GM19455 (cell line): ENCODE measurements around the gene SNX14.
"Not testable (repeated sequence)": the region's sequence is repeated elsewhere in the genome, so short reads cannot be mapped to it uniquely, and the experiment has no call there.

Experiments used
- ATAC-seq: cut with Tn5 transposase; IDR thresholded peaks from one replicate; pipeline ENCODE4 v1.9.1; 2021; ENCODE audit not compliant: unreplicated experiment

The SNX14 gene, protein sequence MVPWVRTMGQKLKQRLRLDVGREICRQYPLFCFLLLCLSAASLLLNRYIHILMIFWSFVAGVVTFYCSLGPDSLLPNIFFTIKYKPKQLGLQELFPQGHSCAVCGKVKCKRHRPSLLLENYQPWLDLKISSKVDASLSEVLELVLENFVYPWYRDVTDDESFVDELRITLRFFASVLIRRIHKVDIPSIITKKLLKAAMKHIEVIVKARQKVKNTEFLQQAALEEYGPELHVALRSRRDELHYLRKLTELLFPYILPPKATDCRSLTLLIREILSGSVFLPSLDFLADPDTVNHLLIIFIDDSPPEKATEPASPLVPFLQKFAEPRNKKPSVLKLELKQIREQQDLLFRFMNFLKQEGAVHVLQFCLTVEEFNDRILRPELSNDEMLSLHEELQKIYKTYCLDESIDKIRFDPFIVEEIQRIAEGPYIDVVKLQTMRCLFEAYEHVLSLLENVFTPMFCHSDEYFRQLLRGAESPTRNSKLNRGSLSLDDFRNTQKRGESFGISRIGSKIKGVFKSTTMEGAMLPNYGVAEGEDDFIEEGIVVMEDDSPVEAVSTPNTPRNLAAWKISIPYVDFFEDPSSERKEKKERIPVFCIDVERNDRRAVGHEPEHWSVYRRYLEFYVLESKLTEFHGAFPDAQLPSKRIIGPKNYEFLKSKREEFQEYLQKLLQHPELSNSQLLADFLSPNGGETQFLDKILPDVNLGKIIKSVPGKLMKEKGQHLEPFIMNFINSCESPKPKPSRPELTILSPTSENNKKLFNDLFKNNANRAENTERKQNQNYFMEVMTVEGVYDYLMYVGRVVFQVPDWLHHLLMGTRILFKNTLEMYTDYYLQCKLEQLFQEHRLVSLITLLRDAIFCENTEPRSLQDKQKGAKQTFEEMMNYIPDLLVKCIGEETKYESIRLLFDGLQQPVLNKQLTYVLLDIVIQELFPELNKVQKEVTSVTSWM

DNA sequence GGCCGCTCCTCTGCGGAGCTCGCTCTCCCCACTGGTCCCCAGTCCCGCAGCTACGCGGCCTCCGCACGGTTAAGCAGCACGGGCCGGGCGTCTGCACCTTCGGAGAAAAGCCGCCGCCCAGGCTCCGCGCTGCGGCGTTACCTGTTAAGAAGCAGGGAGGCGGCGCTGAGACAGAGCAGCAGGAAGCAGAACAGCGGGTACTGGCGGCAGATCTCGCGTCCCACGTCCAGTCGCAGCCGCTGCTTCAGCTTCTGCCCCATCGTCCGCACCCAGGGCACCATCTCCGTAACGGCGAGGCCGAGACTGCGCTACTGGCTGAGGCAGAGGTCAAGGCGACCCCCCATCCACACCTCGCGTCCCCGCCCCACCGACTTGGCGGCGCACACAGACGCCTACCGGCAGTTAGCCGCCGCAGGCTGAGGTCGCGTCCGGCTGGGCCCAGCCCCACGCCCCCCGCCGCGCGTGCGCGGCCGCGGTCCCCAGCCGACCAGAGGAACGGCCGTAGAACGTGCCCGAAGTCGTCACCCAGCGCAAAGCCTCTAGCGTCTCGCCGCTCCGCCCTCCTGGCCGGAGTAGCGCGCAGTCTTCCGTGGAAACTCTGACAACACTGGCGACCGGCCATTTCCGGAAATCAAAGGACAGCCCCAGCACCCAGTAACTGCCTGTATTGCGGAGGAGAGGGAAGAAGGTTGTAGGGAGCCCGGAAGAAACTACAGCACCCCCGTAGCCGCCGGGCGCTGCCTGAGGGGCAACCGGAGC, at the start of gene SNX14:
Gene SNX14, minus strand, starts transcription at position 421 of the 759 bp plus-strand sequence. Its CDS starts 140 bp downstream, at position 281.
- ATAC-seq, result peak; percentile 90

DNA sequence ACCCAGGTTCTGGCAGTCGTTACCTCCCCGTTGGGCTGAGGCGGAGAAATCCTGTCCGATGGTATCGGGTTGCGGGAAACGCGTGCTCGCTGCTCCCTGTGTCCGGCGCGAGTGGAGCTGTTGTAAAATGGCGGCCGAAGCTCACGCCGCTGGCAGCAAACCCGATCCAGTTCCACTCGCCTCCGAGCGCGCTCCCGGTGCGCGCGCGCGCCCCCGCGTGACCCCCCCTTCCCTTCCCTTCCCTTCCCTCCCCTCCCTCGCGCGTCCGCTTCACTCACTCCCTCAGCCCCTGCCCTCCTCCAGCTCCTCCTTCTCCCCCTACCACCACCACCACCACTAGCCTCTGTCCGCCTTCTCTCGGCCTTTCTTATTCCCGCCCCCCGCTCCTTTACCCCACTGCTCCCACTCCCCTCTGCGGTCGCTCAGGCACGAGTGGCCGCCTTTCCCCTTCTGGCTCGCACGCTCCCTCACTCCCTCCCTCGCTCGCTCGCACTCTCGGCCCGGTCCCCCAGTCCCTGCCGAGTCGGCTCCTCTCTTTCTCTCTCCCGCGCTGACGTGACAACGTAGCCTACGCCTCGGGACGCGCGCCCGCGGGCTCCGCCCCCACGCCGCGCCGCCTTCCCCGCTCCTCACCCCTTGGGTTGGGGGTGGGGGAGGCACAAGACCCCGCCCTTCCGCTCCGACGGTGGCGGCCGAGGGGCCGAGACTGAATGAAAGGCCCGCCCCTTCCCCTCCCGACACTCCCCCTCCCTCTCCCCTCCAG, 49.3 kb upstream of the SNX14 start, which contains the start of gene SYNCRIP:
Gene SYNCRIP, minus strand, starts transcription at position 113 of the 763 bp plus-strand sequence. CDS start 1,447 bp downstream, outside the sequence.
- peak; percentile 69 for ATAC-seq

DNA sequence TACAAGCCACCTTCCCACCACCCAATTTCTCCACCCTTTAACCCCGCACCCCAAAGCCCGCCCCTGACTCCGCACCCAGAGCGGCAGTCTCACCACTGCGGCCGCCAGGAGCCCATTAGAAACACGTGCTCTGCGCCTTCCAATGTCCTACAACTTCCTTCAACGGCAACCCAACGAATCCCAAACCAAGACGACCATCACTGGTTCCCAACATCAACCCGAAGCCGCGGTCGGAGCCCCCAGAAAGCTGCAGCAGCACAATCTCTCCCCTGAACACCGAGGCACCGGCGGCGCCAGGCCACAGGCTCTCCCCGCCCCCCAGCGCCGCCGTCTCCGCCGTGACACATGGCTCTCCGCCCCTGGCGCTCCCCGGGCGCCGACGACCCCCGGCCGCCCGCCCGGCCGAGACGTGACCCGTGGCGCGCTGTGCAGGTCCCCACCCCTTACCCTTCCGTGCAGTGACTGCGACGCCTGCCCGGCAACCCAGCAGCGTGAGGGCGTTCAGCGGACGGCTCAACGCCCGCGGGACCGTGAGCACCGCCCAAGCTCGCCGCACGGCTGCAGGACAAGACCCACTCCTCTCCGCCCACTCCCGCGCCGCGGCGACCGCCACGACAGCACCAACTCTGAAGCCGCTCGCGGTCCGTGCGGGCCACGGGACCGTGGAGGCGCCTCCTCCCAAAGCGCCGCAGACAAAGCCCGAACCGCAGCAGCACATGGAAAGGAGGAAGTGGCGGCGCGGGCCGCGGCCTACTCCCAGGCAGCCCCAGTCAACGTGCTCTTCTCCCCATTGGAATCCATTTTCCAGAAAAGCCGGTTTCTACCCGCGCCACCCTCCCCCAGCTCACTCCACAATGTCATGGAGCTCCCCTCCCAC, 48.5 kb upstream of the SNX14 start:
- ATAC-seq, result no peak

DNA sequence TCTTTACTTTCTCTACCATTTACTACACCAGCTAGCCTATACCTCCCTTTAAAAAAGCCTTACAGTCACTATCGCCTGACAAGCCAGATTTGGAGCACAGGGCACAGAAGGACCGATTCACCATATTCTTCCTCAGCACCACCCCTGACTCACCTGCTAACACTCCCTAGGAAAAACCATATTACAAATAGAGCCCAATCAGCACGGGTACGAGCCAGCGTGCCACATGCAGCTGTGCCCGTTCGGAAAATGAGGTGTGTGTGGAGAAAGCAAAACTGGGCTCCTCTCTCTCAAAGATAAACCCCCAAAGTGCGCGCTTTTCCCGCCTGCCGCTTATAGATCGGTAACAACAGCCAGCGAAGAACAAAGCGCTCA, 47.9 kb upstream of the SNX14 start:
- ATAC-seq, result no peak

DNA sequence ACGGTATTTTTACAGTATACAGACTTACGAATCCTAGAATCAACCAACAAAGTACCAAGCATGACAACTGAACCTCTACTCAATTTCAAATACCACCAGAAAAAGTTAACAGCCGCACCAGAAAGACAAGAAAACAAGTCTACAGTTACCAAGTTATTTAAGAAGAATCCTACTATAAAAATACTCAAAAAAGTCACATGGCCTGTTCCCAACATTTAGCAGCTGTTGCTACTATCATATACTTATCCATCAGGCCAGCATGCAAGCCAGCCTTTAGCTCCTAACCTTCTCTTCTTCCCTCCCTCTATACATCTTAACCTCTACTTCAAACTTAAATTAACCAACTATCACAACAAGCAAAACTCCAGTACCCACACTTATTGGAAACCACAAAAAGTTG, 47.2 kb upstream of the SNX14 start:
- ATAC-seq, result no peak

DNA sequence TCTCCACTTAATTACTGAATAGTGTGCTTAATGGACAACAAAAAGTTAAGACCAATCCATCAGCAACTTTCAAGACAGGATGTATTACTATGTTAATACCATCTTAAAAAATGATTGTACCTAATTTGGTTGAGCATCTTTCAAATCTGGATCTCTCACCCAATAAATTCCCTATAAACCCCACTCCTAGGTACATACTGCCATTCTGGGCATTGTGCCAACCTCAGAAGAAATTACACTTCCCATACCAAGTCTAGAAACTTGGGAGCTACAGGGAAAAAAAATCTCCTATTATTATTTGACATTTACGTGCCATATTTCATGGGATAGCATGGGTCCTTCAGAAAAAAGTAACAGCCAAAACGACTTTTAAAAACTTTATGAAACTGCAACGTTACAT, 43.9 kb upstream of the SNX14 start:
- no peak for ATAC-seq

DNA sequence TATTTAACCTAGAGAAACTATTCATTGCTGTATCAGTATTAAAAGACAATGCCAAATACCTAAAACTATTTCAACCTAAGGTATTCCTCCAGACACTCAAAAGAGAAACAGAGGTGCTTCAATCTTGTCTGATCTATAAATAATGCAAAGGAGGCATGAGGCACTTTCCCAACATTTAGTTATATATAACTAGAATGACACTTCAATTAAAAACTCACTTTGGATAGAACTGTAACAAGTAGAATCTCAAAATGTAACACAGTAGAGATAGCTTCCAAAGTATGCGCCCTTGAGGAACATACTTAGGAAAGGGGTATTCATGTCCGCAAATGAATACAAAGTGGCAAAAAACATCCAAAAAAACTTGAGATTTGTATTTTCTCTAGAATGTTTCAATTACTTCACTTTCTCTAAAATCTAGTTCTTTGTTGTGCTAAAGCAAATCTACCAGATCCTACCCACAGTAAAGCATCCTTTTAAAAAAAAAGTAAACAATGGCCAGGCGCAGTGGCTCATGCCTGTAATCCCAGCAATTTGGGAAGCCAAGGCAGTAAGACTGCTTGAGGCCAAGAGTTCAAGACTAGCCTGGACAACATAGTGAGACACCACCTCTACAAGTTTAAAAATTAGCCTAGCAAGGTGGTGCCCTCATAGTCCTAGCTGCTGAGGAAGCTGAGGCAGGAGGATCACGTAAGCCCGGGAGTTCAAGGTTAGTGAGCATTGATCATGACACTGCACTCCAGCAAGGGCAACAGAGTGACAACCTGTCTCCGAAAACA, 38.7 kb upstream of the SNX14 start:
- no peak for ATAC-seq

DNA sequence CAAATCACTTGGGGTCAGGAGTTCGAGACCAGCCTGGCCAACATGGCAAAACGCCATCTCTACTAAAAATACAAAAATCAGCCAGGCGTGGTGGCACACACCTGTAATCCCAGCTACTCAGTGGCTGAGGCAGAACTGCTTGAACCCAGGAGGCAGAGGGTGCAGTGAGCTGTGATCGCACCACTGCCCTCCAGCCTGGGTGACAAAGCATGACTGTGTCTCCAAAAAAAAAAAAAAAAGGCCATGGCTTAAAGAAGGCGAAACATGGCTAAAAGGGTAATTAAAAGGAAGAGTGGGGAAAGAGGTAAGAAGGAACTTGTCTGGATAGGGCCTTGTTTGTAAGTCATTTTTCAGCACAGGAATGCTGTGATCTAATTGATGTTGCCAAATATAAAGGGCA, 37.5 kb upstream of the SNX14 start:
- ATAC-seq, result not testable (repeated sequence)

DNA sequence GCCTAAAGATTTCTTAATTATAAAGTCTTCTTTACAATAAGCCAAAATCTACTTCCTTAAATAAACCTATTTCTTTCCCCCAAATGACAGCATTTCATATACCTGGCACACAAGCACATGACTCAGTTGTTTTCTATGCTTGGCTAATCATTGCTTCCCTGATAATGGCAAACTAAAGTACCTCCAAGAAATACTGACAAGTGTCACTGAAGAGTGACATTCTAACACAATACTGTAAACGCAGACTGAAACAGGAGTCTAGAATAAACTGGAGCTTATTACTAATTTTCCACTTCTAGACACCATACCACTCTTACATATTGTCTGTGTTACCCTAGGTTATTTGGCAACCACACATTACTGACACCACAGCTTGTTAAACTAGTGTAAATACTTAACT, 34.7 kb upstream of the SNX14 start:
- ATAC-seq, result no peak

DNA sequence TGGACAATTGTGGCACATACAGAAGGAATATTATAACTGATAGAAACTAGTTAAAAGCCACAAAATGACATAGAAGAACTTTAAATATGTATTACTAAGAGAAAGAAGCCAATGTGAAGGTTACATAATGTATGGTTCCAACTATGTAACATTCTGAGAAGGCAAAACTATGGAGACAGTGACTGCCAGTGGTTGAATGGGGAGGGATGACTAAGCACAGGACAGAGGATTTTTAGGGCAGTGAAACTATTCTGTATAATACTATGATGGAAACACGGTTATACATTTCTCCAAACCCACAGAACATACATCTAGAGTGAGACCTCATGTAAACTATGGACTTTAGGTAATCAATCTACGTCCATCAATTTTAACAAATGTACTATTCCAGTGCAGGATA, 26.6 kb upstream of the SNX14 start:
- ATAC-seq, result no peak

DNA sequence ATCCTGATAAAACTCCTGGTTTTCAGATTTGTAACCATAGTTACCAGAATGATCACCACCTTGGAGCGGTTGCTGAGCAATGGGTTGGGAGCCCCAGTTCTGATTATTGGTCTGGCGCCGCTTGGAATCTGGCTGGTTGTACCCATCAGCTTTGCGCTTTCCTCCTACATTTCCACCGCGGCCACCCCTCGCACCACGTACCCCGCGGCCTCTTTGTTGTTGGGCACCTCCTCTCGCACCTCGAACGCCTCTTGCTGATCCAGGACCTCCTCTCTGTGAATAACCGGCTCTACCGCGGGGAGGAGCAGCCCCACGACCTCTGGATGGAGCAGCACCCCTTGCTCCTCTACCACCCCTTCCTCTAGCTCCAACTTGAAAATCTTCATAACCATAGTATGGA, 21.1 kb upstream of the SNX14 start:
- no peak for ATAC-seq

DNA sequence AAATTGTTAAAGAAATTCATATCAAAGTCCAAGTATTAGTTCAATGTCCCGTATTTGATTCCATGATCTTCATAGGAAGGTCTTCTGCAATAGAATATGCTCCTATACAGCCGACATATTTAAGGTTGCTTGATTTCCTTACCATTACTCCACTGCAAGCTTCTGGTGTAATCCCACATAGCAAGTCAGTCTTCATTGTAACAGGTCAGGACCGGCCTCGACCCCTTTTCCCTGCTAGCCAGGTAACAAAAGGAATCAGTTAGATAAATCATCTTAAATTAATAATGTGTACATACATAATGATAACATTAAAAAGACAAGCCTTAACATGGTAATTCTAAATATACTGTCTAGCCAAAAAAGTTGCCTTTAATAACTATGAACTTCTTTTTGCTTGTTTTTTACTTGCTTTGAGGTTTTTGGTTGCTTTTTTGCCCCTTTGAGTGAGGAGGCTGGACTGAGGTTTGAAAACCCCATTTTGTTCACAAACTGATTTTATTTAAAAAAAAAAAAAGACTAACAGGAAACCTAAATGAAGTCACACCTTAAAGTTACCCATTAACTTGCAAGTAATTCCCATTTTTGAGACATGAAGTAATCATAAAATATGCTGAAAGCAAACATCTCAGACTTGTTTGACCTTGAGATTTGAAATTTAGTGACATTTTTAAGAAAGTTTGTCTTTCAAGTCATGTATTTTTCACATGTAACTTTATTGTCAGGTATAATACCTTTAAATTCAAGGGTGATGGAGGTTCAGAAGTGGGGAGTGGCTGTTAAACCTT, 19.2 kb upstream of the SNX14 start:
- no peak for ATAC-seq

DNA sequence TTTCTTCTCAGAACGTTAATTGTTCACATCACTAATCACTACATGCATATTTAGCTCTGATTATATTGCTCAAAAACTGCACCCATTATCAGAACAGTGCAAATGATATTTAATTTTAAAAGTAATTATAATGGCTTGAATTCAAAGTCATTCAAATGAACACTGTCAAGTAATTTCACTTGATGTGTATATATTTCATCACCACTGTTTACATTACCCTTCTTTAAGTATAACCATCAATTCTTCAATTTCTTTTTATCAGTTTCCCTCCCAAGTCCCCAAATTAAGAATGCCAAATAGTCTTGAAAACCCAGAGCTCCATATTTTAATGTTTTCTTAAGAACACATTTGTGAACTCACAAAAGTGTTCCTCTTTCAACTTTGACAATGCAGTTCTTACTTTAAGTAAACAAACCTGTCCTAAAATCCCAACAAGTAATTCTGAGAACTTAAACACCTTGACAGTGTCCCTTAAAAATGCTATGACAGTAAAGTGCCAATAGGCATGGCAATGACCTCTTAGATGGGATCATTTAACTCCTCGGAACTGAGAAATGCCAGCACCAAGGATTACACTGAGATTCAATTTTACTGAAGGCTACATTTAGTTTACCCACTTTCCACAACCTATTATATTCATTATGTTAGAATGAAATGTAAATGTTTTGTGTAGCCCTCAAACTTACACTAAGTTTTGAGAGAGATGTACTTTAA, 16.7 kb upstream of the SNX14 start:
- no peak for ATAC-seq

DNA sequence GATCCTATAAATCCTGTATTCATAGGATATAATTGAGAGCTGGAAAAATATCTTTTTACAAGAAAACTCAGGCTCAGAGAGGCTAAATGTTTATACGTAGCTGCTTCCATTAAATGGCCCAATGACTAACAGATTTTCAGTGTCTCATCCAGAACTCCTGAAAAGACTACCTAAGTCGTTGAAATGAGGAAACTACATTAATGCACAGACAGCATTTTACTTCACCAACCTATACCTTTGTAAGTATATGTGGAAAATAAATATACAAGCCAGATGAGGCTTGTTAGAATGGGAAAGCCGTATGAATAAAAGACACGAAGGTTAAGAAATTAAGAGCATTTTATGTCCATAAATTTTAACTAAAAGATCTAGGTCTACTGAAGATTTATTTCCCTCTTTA, 8.4 kb upstream of the SNX14 start:
- no peak for ATAC-seq

DNA sequence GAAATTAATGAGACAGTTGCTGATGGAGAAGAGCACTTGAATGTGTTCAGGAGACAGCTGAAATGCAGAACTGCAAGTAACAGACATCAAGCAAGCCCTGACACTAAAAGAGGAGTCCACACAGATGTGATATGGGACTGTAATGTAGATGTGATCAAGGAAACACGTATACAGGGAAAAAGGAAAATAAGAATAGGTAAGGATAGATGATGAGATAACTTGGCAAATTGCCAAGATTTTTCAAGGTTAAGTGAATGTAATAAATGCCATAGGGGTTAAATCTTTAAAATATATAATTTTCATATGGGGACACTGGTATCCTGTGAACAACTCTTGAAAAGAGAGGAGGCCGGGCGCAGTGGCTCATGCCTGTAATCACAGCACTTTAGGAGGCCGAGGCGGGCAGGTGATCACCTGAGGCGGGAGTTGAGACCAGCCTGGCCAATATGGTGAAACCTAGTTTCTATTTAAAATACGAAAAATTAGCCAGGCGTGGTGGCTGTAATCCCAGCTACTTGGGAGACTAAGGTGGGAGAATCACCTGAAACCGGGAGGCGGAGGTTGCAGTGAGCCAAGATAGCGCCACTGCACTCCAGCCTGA, 7.2 kb upstream of the SNX14 start:
- ATAC-seq, result no peak

DNA sequence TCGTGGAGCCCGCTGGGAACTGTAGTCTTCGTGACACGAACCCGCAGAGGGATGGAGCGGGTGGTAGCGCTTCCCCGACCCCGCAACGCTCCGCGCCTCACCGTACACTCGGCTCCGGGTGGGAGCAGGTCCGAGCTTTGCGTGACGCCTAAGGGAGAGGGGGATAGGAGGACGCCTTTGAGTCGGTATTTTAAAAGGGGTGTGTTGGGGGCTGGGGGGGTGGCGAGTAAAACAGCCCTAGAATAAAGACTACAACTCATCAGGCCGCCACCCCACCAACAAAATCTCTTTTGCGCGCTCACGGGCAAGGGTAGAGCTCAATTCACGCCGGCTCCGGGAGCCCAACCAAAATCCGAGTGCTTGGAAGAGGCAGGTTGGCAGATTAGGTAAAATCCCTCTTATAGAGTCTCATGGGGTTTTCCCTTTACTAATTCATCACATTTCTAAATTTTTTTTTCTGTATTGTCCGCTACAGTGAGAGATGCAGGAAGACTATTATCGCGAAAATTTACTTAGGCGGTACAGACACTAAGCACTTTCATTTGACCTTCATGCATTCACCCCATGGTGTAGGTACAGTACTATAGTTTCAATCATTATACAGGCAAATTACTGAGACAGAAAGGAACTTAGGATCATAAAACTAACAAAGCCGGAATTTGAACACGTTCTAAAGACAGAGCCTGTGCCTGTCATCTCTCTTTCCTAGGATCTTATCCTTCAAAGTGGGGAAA, 706 bp upstream of the SNX14 start:
- peak; percentile 9 for ATAC-seq
